Chondrocyte (in vitro differentiated cells): ENCODE results near the gene SAV1. TPM values are rescaled to one million over a fixed set of nuclear protein-coding genes. Genes with fewer than 3 reads are reported as not detected.
"Not testable (repeated sequence)": the region's sequence is repeated elsewhere in the genome, so short reads cannot be mapped to it uniquely, and the experiment has no call there.

Experiments
- DNase-seq: peaks from one replicate; pipeline ENCODE4 v3.0.0; 2021; ENCODE audit warnings: mixed read lengths, low spot score
- H3K27ac Mint-ChIP-seq: one replicate; pipeline ENCODE4 v1.8.0; 2021; ENCODE audit warnings: mild to moderate bottlenecking, moderate library complexity, mixed read lengths; ENCODE audit not compliant: unreplicated experiment
- H3K27me3 Mint-ChIP-seq: 2 replicates; pipeline ENCODE4 v1.8.0; 2021; ENCODE audit warnings: low read depth, mixed read lengths
- H3K36me3 Mint-ChIP-seq: 2 replicates; pipeline ENCODE4 v1.8.0; 2021; ENCODE audit warnings: low read depth, mixed read lengths
- H3K4me1 Mint-ChIP-seq: 2 replicates; pipeline ENCODE4 v1.8.0; 2021; ENCODE audit warnings: low read depth, mild to moderate bottlenecking, mixed read lengths
- H3K4me3 Mint-ChIP-seq: one replicate; pipeline ENCODE4 v1.8.0; 2021; ENCODE audit warnings: mild to moderate bottlenecking, moderate library complexity, mixed read lengths; ENCODE audit not compliant: unreplicated experiment
- H3K9me3 Mint-ChIP-seq: 2 replicates; pipeline ENCODE4 v1.8.0; 2021; ENCODE audit warnings: low read depth, mixed read lengths
- total RNA-seq: library from RNA; stranded (reverse); gene quantifications from 3 replicates; pipeline ENCODE4 v1.2.1, GENCODE V29; 2021
- TF ChIP-seq, protein P1 (sequence below): fragments of 200-600 bp; sonication (generic); IDR thresholded peaks from 2 replicates; pipeline ENCODE4 v1.5.0; 2021; ENCODE audit warnings: antibody characterized with exemption, mild to moderate bottlenecking, moderate library complexity

SAV1 gene
- total RNA-seq, 1 donor from 2014 or later: 25.1 TPM

DNA sequence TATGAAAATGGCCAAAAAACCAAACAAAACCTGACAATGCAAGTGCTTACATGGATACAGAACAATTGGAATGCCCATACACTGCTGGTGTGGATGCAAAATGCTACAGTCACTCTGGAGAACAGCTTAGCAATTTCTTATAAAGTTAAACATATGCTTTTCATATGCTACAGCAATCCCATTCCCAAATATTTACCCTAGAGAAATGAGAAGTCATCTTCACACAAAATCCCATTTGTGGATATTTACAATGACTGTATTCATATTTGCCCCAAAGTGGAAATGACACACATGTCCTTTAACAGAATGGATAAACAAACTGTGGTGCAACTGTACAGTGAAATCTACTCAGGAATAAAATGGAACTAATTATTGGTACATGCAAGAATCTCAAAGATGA is 20.4 kb downstream of the SAV1 start:
- peaks cover 20% of the 10 kb centered on the region for H3K4me1 Mint-ChIP-seq
- H3K9me3 Mint-ChIP-seq: no peaks in the 10 kb centered on the region
- no peak overlapping the region for H3K27ac Mint-ChIP-seq
- TF ChIP-seq, protein P1, sequence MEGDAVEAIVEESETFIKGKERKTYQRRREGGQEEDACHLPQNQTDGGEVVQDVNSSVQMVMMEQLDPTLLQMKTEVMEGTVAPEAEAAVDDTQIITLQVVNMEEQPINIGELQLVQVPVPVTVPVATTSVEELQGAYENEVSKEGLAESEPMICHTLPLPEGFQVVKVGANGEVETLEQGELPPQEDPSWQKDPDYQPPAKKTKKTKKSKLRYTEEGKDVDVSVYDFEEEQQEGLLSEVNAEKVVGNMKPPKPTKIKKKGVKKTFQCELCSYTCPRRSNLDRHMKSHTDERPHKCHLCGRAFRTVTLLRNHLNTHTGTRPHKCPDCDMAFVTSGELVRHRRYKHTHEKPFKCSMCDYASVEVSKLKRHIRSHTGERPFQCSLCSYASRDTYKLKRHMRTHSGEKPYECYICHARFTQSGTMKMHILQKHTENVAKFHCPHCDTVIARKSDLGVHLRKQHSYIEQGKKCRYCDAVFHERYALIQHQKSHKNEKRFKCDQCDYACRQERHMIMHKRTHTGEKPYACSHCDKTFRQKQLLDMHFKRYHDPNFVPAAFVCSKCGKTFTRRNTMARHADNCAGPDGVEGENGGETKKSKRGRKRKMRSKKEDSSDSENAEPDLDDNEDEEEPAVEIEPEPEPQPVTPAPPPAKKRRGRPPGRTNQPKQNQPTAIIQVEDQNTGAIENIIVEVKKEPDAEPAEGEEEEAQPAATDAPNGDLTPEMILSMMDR: no peak
- H3K4me3 Mint-ChIP-seq: no peak overlapping the region
- peaks cover 8% of the 10 kb centered on the region for H3K36me3 Mint-ChIP-seq
- no peaks in the 10 kb centered on the region for H3K27me3 Mint-ChIP-seq
- no peak for DNase-seq

DNA sequence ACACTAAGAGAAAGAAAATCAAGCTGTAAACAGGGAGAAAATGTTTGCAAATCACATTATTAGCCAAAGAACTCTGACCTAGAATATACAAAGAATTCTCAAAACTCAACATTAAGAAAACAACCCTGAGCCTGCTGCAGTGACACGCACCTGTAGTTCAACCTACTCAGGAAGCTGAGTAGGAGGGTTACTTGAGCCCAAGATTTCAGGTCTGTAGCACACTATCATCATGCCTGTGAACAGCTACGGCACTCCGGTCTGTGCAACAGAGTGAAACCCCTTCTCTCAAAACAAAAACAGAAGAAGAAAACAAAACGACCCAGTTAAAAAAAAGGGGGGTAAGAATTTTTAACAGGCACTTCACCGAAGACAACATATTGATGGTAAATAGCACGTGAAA is 20.8 kb downstream of the SAV1 start:
- DNase-seq: no peak
- Mint-ChIP-seq H3K27ac (no peak overlapping the region), H3K4me3 (no peak overlapping the region)

DNA sequence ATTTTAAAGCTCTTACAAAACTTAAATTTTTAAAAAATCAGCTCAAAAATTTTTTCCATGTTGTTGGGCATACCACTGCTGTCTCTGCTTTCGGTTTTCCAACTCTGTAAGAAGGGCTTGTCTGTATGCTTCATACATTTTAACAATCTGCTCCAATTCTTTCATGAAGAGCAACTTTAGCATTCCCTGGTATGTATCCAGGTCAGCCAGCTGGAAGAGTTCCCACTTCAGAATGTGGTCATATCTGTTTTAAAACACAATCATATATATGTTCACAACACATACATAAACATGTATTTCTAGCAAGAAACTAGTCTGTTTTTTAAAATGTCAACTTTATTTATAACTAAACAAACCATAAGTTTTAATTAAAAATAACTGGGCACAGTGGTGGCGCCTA is 33.0 kb downstream of the SAV1 start:
- no peak for DNase-seq
- no peaks in the 10 kb centered on the region for H3K27me3 Mint-ChIP-seq
- TF ChIP-seq, protein P1: no peak
- H3K9me3 Mint-ChIP-seq: no peaks in the 10 kb centered on the region
- H3K36me3 Mint-ChIP-seq: peaks cover 11% of the 10 kb centered on the region
- H3K27ac Mint-ChIP-seq: peak overlapping the region; percentile 13
- peaks cover 20% of the 10 kb centered on the region for H3K4me1 Mint-ChIP-seq
- H3K4me3 Mint-ChIP-seq: no peak overlapping the region

More for the DNA sequence above, 20.8 kb downstream of the SAV1 start:
- H3K4me1 Mint-ChIP-seq: peaks cover 16% of the 10 kb centered on the region
- TF ChIP-seq, protein P1: no peak
- H3K36me3 Mint-ChIP-seq: peaks cover 8% of the 10 kb centered on the region
- H3K27me3 Mint-ChIP-seq: no peaks in the 10 kb centered on the region
- H3K9me3 Mint-ChIP-seq: no peaks in the 10 kb centered on the region

DNA sequence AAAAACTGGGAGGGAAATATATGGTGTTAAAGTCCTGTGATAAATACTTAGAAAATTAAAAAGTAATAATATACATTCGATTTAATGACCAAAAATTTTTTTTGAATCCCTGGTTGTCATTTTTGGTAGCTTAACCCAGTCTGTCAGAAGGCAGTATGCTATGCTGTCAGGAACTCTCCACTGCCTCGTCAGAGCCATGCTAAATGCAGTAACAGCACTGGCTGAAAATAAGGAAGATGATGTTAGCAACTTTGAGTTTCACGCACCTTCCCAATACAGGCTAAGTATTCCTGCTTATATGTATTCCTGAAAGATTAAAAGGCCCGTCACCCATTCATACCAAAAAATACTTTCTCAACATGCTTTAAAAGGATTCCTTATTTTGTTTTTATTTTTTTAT is 34.2 kb downstream of the SAV1 start:
- Mint-ChIP-seq H3K27me3 (no peaks in the 10 kb centered on the region), H3K36me3 (peaks cover 6% of the 10 kb centered on the region), H3K4me1 (peaks cover 26% of the 10 kb centered on the region), H3K9me3 (no peaks in the 10 kb centered on the region), H3K27ac (no peak overlapping the region), H3K4me3 (no peak overlapping the region)
- TF ChIP-seq, protein P1: no peak
- DNase-seq: no peak

DNA sequence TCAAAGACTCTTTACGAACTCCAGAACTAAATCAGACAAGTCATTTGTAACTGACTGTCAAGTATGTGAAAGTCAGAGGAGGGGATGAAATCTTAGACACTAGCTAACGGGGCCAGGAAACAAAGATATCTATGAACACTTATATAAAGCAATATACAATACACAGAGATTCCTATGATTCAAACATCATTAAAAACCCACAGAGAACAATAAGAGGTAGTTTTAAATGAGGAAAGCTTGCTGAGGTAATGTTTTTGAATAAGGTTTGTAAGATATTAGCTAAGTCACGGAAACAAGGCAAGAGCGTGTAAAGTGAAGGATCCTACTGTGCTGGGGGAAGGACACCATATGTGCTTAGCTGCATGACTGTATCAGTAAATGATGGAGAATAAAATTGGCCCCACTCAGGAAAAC is 36.7 kb downstream of the SAV1 start:
- Mint-ChIP-seq H3K4me1 (peaks cover 26% of the 10 kb centered on the region), H3K36me3 (peaks cover 8% of the 10 kb centered on the region), H3K4me3 (peak overlapping the region; percentile 1), H3K27me3 (no peaks in the 10 kb centered on the region), H3K27ac (peak overlapping the region; percentile 88), H3K9me3 (no peaks in the 10 kb centered on the region)
- no peak for DNase-seq
- TF ChIP-seq, protein P1: no peak

DNA sequence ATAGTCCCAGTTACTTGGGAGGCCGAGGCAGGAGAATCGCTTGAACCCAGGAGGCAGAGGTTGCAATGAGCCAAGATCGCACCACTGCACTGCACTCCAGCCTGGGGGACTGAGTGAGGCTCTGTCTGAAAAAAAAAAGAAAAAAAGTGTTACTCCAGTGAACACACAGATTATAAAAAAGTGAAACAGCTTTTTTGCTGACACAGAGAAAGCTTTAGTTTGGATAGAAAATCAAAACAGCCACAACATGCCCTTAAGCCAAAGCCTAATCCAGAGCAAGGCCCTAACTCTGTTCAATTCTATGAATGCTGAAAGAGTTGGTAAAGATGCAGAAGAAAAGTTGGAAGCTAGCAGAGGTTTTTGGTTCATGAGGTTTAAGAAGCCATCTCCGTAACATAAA is 43.2 kb downstream of the SAV1 start:
- not testable (repeated sequence) for DNase-seq, H3K36me3 Mint-ChIP-seq, H3K27ac Mint-ChIP-seq, H3K4me3 Mint-ChIP-seq, H3K9me3 Mint-ChIP-seq, H3K27me3 Mint-ChIP-seq
- peaks cover 11% of the 10 kb centered on the region for H3K4me1 Mint-ChIP-seq
